Psoas muscle (tissue), 8 donors: ENCODE measurements around the gene TMEM203. TPM values are rescaled to one million over a fixed set of nuclear protein-coding genes. Genes with fewer than 3 reads are reported as not detected.

Experiments
- ATAC-seq, 4 donors: fragments of 200-7000 bp; cut with Tn5 transposase; one replicate each; pipeline ENCODE4 v1.9.1; 2020; ENCODE audit warnings: moderate library complexity in 3 of 4, mild to moderate bottlenecking in 2 of 4
- DNase-seq, 2 donors: peaks; one replicate each; pipeline ENCODE4 v3.0.0-alpha.2; 2020
- H3K27ac ChIP-seq: fragments of 200-600 bp; one replicate; pipeline ENCODE4 v1.8.0; 2022
- H3K27me3 ChIP-seq, 3 donors: fragments of 200-600 bp in 1 of 3; one replicate each; pipeline versions ENCODE4 v1.6.1 to v1.8.0; 2013 to 2022; ENCODE audit warnings: low read length in 2 of 3, mild to moderate bottlenecking in 2 of 3, moderate library complexity in 1 of 3; ENCODE audit not compliant: insufficient read depth in 3 of 3
- H3K36me3 ChIP-seq, 2 donors: fragments of 200-600 bp in 1 of 2; one replicate each; pipeline versions ENCODE4 v1.6.1 to v1.8.0; 2013 to 2022; ENCODE audit warnings: low read depth in 1 of 2, mild to moderate bottlenecking in 1 of 2, moderate library complexity in 1 of 2; ENCODE audit not compliant: insufficient read depth in 1 of 2
- H3K4me1 ChIP-seq: fragments of 200-600 bp; one replicate; pipeline ENCODE4 v1.8.0; 2022
- H3K4me3 ChIP-seq: fragments of 200-600 bp; one replicate; pipeline ENCODE4 v1.8.0; 2022; ENCODE audit warnings: mild to moderate bottlenecking
- H3K9me3 ChIP-seq: fragments of 200-600 bp; one replicate; pipeline ENCODE4 v1.8.0; 2022
- WGBS, 3 donors: extraction: QIAGEN DNeasy Blood & Tissue Kit; methylation state at CpG; one replicate each; pipeline versions ENCODE4 v1.1.6 to v1.1.7; 2013; 5-methylcytosine and 5-hydroxymethylcytosine counted together
- intact Hi-C, 2 donors: fragments of 100-400 bp; cut with DNase I; formaldehyde crosslinking; loops; one replicate each; pipeline versions ENCODE4 v1.11.0 to v1.14.2; 2022
- polyA plus RNA-seq, 3 donors: library from polyadenylated mRNA; stranded (reverse); fragments of 200-250 nt; gene quantifications; one replicate each; pipeline ENCODE4 v1.2.3, GENCODE V29; 2013
- total RNA-seq, 4 donors: library from RNA; stranded (reverse); fragmentation: NEBNext Ultra II Directional in 2 of 4; extraction: Animal tissue kit (Norgen Biotek cat#: 25700) in 2 of 4; gene quantifications; one replicate each; pipeline versions ENCODE4 v1.2.1 to v1.2.4, GENCODE V29; 2021 to 2023
- TF ChIP-seq, protein P1 (sequence below): fragments of 200-600 bp; IDR thresholded peaks from one replicate; pipeline ENCODE4 v1.8.0; 2022; ENCODE audit warnings: antibody characterized with exemption
- donor health status: healthy with polysubstance abuse.
- donor health status: DM: no; HTN: no; CAD: no; lungs with moderate emphysema.
- donor health status: Bipolar disorder and iron deficiency.
- donor health status: healthy.
- donor health status: DM: yes; HTN: yes; CAD: no.
- donor health status: DM: no; HTN: no; CAD: no.
- donor health status: DM: no; HTN: no; CAD: no.
- donor health status: DM: yes; HTN: yes; CAD: no.

Gene TMEM203
- total and polyA plus RNA-seq, 7 donors = 30.6 to 71.6 (median 36.9) TPM

DNA sequence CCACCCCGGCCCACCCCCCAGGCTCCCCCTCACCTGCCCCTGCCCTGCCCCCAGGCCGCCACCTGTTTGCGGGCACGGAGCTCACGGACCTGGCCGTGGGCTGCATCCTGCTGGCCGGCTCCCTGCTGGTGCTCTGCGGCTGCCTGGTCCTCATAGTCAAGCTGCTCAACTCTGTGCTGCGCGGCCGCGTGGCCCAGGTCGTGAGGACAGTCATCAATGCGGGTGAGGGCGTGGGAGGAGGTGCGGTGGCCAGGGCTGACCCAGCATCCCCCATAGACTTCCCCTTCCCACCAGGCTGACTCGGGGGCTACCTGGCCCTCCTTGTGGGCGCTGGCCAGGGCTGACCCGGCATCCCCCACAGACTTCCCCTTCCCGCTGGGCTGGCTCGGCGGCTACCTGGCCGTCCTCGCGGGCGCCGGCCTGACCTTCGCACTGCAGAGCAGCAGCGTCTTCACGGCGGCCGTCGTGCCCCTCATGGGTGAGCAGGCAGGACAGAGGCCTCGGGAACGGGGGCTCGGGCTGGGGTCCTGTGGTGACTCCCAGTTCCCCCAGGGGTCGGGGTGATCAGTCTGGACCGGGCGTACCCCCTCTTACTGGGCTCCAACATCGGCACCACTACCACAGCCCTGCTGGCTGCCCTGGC, 28.7 kb upstream of the TMEM203 start:
- Histone ChIP-seq H3K27ac (no peak overlapping the region), H3K27me3 (peaks cover 0 to 15% (median 13%) of the 10 kb centered on the region in 3 donors), H3K4me1 (peaks cover 30% of the 10 kb centered on the region), H3K9me3 (no peaks in the 10 kb centered on the region), H3K36me3 (no peaks in the 10 kb centered on the region), H3K4me3 (no peak overlapping the region)
- TF ChIP-seq, protein P1, sequence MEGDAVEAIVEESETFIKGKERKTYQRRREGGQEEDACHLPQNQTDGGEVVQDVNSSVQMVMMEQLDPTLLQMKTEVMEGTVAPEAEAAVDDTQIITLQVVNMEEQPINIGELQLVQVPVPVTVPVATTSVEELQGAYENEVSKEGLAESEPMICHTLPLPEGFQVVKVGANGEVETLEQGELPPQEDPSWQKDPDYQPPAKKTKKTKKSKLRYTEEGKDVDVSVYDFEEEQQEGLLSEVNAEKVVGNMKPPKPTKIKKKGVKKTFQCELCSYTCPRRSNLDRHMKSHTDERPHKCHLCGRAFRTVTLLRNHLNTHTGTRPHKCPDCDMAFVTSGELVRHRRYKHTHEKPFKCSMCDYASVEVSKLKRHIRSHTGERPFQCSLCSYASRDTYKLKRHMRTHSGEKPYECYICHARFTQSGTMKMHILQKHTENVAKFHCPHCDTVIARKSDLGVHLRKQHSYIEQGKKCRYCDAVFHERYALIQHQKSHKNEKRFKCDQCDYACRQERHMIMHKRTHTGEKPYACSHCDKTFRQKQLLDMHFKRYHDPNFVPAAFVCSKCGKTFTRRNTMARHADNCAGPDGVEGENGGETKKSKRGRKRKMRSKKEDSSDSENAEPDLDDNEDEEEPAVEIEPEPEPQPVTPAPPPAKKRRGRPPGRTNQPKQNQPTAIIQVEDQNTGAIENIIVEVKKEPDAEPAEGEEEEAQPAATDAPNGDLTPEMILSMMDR = no peak
- DNase-seq (no peak), ATAC-seq (no peak)
- 51 to 74% (median 64%) methylated on average over 27 to 40 of the region's 40 CpGs for WGBS, 3 donors
- intact Hi-C loops = no loop called here

DNA sequence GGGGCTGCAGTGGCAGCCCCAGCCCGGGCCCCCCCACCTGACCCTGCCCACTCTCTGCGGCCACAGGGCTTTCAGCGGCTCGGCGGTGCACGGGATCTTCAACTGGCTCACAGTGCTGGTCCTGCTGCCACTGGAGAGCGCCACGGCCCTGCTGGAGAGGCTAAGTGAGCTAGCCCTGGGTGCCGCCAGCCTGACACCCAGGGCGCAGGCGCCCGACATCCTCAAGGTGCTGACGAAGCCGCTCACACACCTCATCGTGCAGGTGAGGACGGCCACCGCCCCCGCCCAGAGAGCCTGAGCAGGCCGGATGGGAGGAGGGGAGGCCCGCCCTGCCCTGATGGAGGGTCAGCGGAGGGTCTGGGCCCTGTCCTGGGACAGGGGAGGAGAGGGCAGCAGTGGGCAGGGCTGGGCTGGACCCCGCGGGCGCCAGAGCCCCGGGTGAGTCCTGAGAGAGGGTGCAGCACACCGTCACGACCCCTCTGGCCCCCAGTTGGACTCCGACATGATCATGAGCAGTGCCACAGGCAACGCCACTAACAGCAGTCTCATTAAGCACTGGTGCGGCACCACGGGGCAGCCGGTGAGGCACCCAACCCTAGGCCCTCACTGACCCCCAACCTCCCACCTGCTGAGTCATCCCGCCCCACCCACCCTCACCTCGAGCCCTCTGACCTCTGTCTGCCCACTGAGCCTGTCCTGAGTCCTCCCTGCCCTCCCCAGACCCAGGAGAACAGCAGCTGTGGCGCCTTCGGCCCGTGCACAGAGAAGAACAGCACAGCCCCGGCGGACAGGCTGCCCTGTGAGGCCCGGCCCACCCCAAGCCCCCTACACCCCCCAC, 27.9 kb upstream of the TMEM203 start:
- Histone ChIP-seq H3K27me3 (peaks cover 0 to 20% (median 15%) of the 10 kb centered on the region in 3 donors), H3K27ac (no peak overlapping the region), H3K36me3 (no peaks in the 10 kb centered on the region), H3K4me3 (no peak overlapping the region), H3K9me3 (no peaks in the 10 kb centered on the region), H3K4me1 (peaks cover 23% of the 10 kb centered on the region)
- WGBS, 3 donors = 73 to 83% (median 74%) methylated on average over 23 to 40 of the region's 40 CpGs
- ATAC-seq = no peak
- DNase-seq = no peak
- TF ChIP-seq, protein P1 = no peak
- intact Hi-C loops = no loop called here

DNA sequence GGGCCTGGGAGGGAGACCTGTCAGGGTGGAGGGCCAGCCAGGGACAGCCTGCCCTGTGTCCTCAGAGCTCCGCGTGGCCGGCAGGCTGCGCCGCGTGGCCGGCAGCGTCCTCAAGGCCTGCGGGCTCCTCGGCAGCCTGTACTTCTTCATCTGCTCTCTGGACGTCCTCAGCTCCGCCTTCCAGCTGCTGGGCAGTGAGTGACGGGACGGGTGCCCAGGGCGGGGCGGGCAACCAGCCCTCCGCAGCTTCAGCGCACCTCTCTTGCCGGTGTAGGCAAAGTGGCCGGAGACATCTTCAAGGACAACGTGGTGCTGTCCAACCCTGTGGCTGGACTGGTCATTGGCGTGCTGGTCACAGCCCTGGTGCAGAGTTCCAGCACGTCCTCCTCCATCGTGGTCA, 27.1 kb upstream of the TMEM203 start:
- no peak for DNase-seq
- Histone ChIP-seq H3K27ac (no peak overlapping the region), H3K4me1 (peaks cover 15% of the 10 kb centered on the region), H3K36me3 (no peaks in the 10 kb centered on the region), H3K4me3 (no peak overlapping the region), H3K9me3 (no peaks in the 10 kb centered on the region), H3K27me3 (peaks cover 0 to 25% (median 15%) of the 10 kb centered on the region in 3 donors)
- WGBS, 3 donors = 43 to 74% (median 63%) methylated on average over 12 to 24 of the region's 24 CpGs
- no peak for ATAC-seq
- TF ChIP-seq, protein P1 = no peak
- intact Hi-C loops = no loop called here

DNA sequence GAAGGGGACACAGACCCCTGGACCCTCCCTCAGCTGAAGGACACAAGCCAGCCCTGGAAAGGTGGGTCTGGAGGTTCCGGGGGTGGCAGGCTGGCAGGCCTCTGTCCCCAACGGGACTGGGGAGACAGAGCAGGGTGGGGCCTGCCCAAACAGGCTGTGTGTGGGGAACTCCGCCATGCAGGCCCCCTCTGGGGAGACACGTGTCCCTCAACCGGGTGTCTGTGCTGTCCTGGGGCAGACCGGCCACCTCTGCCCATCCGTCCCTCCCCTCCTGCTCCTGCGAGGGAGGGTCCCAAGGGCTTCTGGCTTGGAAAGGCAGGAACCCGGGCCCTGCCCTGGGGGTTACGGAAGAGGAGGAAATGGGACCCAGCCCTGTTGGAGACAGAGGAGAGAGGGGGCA, 26.7 kb upstream of the TMEM203 start:
- intact Hi-C loops = no loop called here
- Histone ChIP-seq H3K4me1 (peaks cover 10% of the 10 kb centered on the region), H3K9me3 (no peaks in the 10 kb centered on the region), H3K27ac (no peak overlapping the region), H3K36me3 (no peaks in the 10 kb centered on the region), H3K4me3 (no peak overlapping the region), H3K27me3 (peaks cover 0 to 29% (median 15%) of the 10 kb centered on the region in 3 donors)
- 53 to 59% (median 53%) methylated on average over 8 to 10 of the region's 10 CpGs for WGBS, 3 donors
- no peak for DNase-seq
- ATAC-seq = no peak
- TF ChIP-seq, protein P1 = no peak
